Pancreas (tissue), 10 donors: ENCODE results near the gene TEKTIP1. TPM values are rescaled to one million over a fixed set of nuclear protein-coding genes. Genes with fewer than 3 reads are reported as not detected.
"Not testable (repeated sequence)": the region's sequence is repeated elsewhere in the genome, so short reads cannot be mapped to it uniquely, and the experiment has no call there.

ENCODE experiments used
- ATAC-seq, 4 donors: fragments of 200-7000 bp; cut with Tn5 transposase; one replicate each; pipeline versions ENCODE4 v1.8.0 to v1.9.1; 2020; ENCODE audit warnings: mild to moderate bottlenecking in 4 of 4, moderate library complexity in 4 of 4
- DNase-seq, 6 donors: peaks; one replicate each; pipeline ENCODE4 v3.0.0-alpha.2; 2020
- FAIRE-seq: peaks from 2 replicates; lab custom pipeline; 2012; peaks lifted over from hg19 to GRCh38; lab: Jason Lieb, UNC
- H3K27ac ChIP-seq, 4 donors: fragments of 200-600 bp; sonication (generic); 1 replicate in 3 of 4; 2 replicates in 1 of 4; pipeline versions ENCODE4 v1.5.0 to v1.8.0; 2020
- H3K27me3 ChIP-seq, 4 donors: fragments of 200-600 bp; one replicate each; pipeline ENCODE4 v1.8.0; 2021
- H3K36me3 ChIP-seq, 3 donors: fragments of 200-600 bp; sonication (generic) in 1 of 3; one replicate each; pipeline versions ENCODE4 v1.5.0 to v1.8.0; 2020 to 2021
- H3K4me1 ChIP-seq, 3 donors: fragments of 200-600 bp; one replicate each; pipeline ENCODE4 v1.8.0; 2021
- H3K4me3 ChIP-seq, 4 donors: fragments of 200-600 bp; sonication (generic) in 2 of 4; one replicate each; pipeline versions ENCODE4 v1.5.0 to v1.8.0; 2020 to 2021
- H3K9me3 ChIP-seq, 4 donors: fragments of 200-600 bp; one replicate each; pipeline ENCODE4 v1.8.0; 2021
- CTCF ChIP-seq, 4 donors: fragments of 200-600 bp; sonication (generic) in 3 of 4; IDR thresholded peaks; one replicate each; pipeline versions ENCODE4 v1.5.0 to v1.8.0; 2021; ENCODE audit warnings: antibody characterized with exemption in 4 of 4
- WGBS, 2 donors: extraction: QIAGEN DNeasy Blood & Tissue Kit; methylation state at CpG; one replicate each; pipeline ENCODE4 v1.1.7; 2013; 5-methylcytosine and 5-hydroxymethylcytosine counted together
- intact Hi-C, 3 donors: fragments of 100-400 bp; cut with DNase I; formaldehyde crosslinking; loops; one replicate each; pipeline versions ENCODE4 v1.11.1 to v1.14.2; 2022
- polyA plus RNA-seq, 2 donors: library from polyadenylated mRNA; stranded (reverse); fragments of 200-250 nt; gene quantifications; one replicate each; pipeline ENCODE4 v1.2.3, GENCODE V29; 2013
- total RNA-seq, 6 donors: library from RNA; stranded (reverse); fragmentation: NEBNext Ultra II Directional in 4 of 6; extraction: Animal tissue kit (Norgen Biotek cat#: 25700) in 4 of 6; gene quantifications; one replicate each; pipeline versions ENCODE4 v1.2.1 to v1.2.4, GENCODE V29; 2021 to 2023
- donor health status: healthy with polysubstance abuse.
- donor health status: DM: no; HTN: no; CAD: no; lungs with moderate emphysema.
- donor health status: DM: no; HTN: no; CAD: no.
- donor health status: control.
- donor health status: control.
- donor health status: Bipolar disorder and iron deficiency.
- donor health status: DM: yes; HTN: yes; CAD: no.
- donor health status: DM: no; HTN: no; CAD: no.
- donor health status: DM: no; HTN: no; CAD: no.
- donor health status: DM: yes; HTN: yes; CAD: no.

Gene TEKTIP1
- total and polyA plus RNA-seq, 8 donors: 0.73 to 5.6 (median 2.3) TPM

GRCh38 chr19:3580156-3580934, 41.4 kb downstream of the TEKTIP1 start:
- ATAC-seq (peak in 2 of 4 donors; percentile 15 to 36), FAIRE-seq (no peak), DNase-seq (no peak)
- no peak overlapping the region for H3K4me3 ChIP-seq
- WGBS, 2 donors: 56 to 64% methylated on average over 11 of the region's 11 CpGs
- TF ChIP-seq CTCF (IDR thresholded peaks at IDR 0.05): no peak
- H3K27ac ChIP-seq: no peak overlapping the region
- no peaks in the 10 kb centered on the region for H3K4me1 ChIP-seq
- no peaks in the 10 kb centered on the region for H3K27me3 ChIP-seq
- no peaks in the 10 kb centered on the region for H3K36me3 ChIP-seq
- no peaks in the 10 kb centered on the region for H3K9me3 ChIP-seq
- intact Hi-C loops: no loop called here

GRCh38 chr19:3581792-3582191, 42.8 kb downstream of the TEKTIP1 start:
- H3K4me3 ChIP-seq, H3K36me3 ChIP-seq, ATAC-seq, DNase-seq, H3K27ac ChIP-seq, intact Hi-C loops, FAIRE-seq, H3K27me3 ChIP-seq, H3K9me3 ChIP-seq, H3K4me1 ChIP-seq: not testable (repeated sequence)
- WGBS, 2 donors: 70 to 78% methylated on average over 4 of the region's 4 CpGs

GRCh38 chr19:3584036-3584802, 45.2 kb downstream of the TEKTIP1 start:
- H3K36me3 ChIP-seq, intact Hi-C loops, H3K27me3 ChIP-seq, H3K4me1 ChIP-seq, DNase-seq, FAIRE-seq, H3K4me3 ChIP-seq, H3K9me3 ChIP-seq, ATAC-seq, H3K27ac ChIP-seq: not testable (repeated sequence)
- WGBS, 2 donors: 65 to 82% methylated on average over 15 of the region's 15 CpGs

- Histone ChIP-seq H3K9me3 (no peaks in the 10 kb centered on the region), H3K27ac (no peak within 1 kb of the TSS), H3K27me3 (peaks cover 0 to 8% (median 0%) of the 10 kb centered on the region in 4 donors), H3K4me1 (no peaks in the 10 kb centered on the region), H3K4me3 (peak within 1 kb of the TSS in 2 of 4 donors; percentile 1 to 27), H3K36me3 (no peaks in the 10 kb centered on the region)
- TF ChIP-seq CTCF (IDR thresholded peaks at IDR 0.05): no peak
- intact Hi-C loops: no loop called here
- FAIRE-seq (no peak), DNase-seq (peak in 1 of 6 donors; percentile 34), ATAC-seq (no peak)
- whole genome bisulfite sequencing, 2 donors: 6 to 7% methylated on average over 63 to 84 of the region's 84 CpGs
Observed at GRCh38 chr19:3585301-3586126, 46.5 kb downstream of the TEKTIP1 start, which contains the start of gene GIPC3. Gene GIPC3 (plus strand): TSS chr19:3585478. CDS start chr19:3585598, 120 bp downstream.

GRCh38 chr19:3586127-3586626, 47.2 kb downstream of the TEKTIP1 start:
- intact Hi-C loops: no loop called here
- H3K9me3 ChIP-seq: no peaks in the 10 kb centered on the region
- H3K27ac ChIP-seq: no peak overlapping the region
- WGBS, 2 donors: 21 to 24% methylated on average over 16 of the region's 16 CpGs
- H3K36me3 ChIP-seq: no peaks in the 10 kb centered on the region
- no peak for FAIRE-seq
- peak in 1 of 4 donors; percentile 6 for ATAC-seq
- H3K4me1 ChIP-seq: no peaks in the 10 kb centered on the region
- TF ChIP-seq CTCF (IDR thresholded peaks at IDR 0.05): no peak
- peak in 1 of 6 donors; percentile 13 for DNase-seq
- H3K27me3 ChIP-seq: peaks cover 0 to 8% (median 0%) of the 10 kb centered on the region in 4 donors
- H3K4me3 ChIP-seq: peak overlapping the region in 1 of 4 donors; percentile 27
